H1 (cell line): ENCODE results near the gene ZNF488. TPM values are rescaled to one million over a fixed set of nuclear protein-coding genes. Genes with fewer than 3 reads are reported as not detected.

Experiments used
- CTCF ChIA-PET: fragments of 300-600 bp; sonication (Branson Sonifier 250); formaldehyde crosslinking; loops from one replicate; lab custom pipeline; 2021; ENCODE audit not compliant: partially characterized antibody; lab: Charles Lee
- POLR2A ChIA-PET: fragments of 300-600 bp; sonication (Branson Sonifier 250); formaldehyde crosslinking; loops from one replicate; lab custom pipeline; 2021; ENCODE audit warnings: inconsistent platforms; ENCODE audit not compliant: partially characterized antibody; lab: Charles Lee
- DNase-seq, 2 experiments: peaks; one replicate each; pipeline versions ENCODE4 v3.0.0 to v3.0.0-alpha.2; 2010 to 2022; ENCODE audit warnings: low spot score in 2 of 2, low read depth in 1 of 2, mixed read lengths in 1 of 2
- FAIRE-seq: peaks from 2 replicates; lab custom pipeline; 2011; peaks lifted over from hg19 to GRCh38; lab: Jason Lieb, UNC
- H2AFZ ChIP-seq: 2 replicates; pipeline ENCODE4 v1.8.1; 2012; ENCODE audit warnings: low read length, inconsistent platforms
- H2AK5ac ChIP-seq: 2 replicates; pipeline ENCODE4 v1.6.1; 2013; ENCODE audit warnings: low read depth, low read length
- H2BK120ac ChIP-seq: replicated peaks from 2 replicates; pipeline ENCODE3; 2013; ENCODE audit warnings: low read depth, low read length, inconsistent platforms
- H2BK12ac ChIP-seq: 2 replicates; pipeline ENCODE4 v1.6.1; 2013; ENCODE audit warnings: low read depth, low read length
- H2BK15ac ChIP-seq: 2 replicates; pipeline ENCODE4 v1.6.1; 2013; ENCODE audit warnings: low read length
- H2BK20ac ChIP-seq: 2 replicates; pipeline ENCODE4 v1.6.1; 2013; ENCODE audit warnings: low read length
- H2BK5ac ChIP-seq: 2 replicates; pipeline ENCODE4 v1.6.1; 2013; ENCODE audit warnings: low read depth, low read length
- H3K14ac ChIP-seq: 2 replicates; pipeline ENCODE4 v1.6.1; 2013; ENCODE audit warnings: inconsistent platforms; ENCODE audit not compliant: insufficient read length
- H3K18ac ChIP-seq: 2 replicates; pipeline ENCODE4 v1.6.1; 2013; ENCODE audit warnings: low read length; ENCODE audit errors: extremely low read depth
- H3K23ac ChIP-seq: 2 replicates; pipeline ENCODE4 v1.6.1; 2013; ENCODE audit warnings: inconsistent platforms; ENCODE audit not compliant: insufficient read length
- H3K23me2 ChIP-seq: 2 replicates; pipeline ENCODE4 v1.6.1; 2013; ENCODE audit warnings: low read depth, low read length
- H3K27ac ChIP-seq: 2 replicates; pipeline ENCODE4 v1.6.1; 2011; ENCODE audit warnings: low read depth, low read length, inconsistent platforms
- H3K27me3 ChIP-seq, 4 experiments: replicated peaks in 1 of 4; 1 replicate in 1 of 4; 2 replicates in 3 of 4; pipeline versions ENCODE4 v1.6.1 to v1.8.1; 2011 to 2013; ENCODE audit warnings: low read length in 3 of 4, mild to moderate bottlenecking in 3 of 4, inconsistent platforms in 2 of 4, mixed read lengths in 2 of 4, moderate library complexity in 1 of 4; ENCODE audit not compliant: control insufficient read depth in 3 of 4, insufficient read depth in 3 of 4; ENCODE audit errors: extremely low read depth in 1 of 4
- H3K36me3 ChIP-seq, 4 experiments: 2 replicates each; pipeline versions ENCODE4 v1.6.1 to v1.8.1; 2011 to 2013; ENCODE audit warnings: mild to moderate bottlenecking in 4 of 4, low read length in 3 of 4, moderate library complexity in 2 of 4, control low read depth in 1 of 4, inconsistent platforms in 1 of 4; ENCODE audit not compliant: insufficient read depth in 4 of 4, control insufficient read depth in 2 of 4
- H3K4ac ChIP-seq: replicated peaks from 2 replicates; pipeline ENCODE3; 2013; ENCODE audit warnings: low read length, low read depth, mixed read lengths, inconsistent platforms; ENCODE audit not compliant: insufficient read length
- H3K4me1 ChIP-seq, 4 experiments: replicated peaks in 1 of 4; 1 replicate in 1 of 4; 2 replicates in 3 of 4; pipeline versions ENCODE4 v1.6.1 to v1.8.1; 2011 to 2013; ENCODE audit warnings: low read length in 3 of 4, inconsistent platforms in 2 of 4, mixed read lengths in 1 of 4; ENCODE audit not compliant: insufficient read depth in 4 of 4, control insufficient read depth in 3 of 4
- H3K4me2 ChIP-seq, 2 experiments: 2 replicates each; pipeline versions ENCODE4 v1.6.1 to v1.8.1; 2011 to 2013; ENCODE audit warnings: low read depth in 2 of 2, low read length in 2 of 2, control low read depth in 1 of 2, inconsistent platforms in 1 of 2, mild to moderate bottlenecking in 1 of 2; ENCODE audit not compliant: insufficient read depth in 1 of 2
- H3K4me3 ChIP-seq, 4 experiments: fragments of 200-600, 300-600 bp in 1 of 4; sonication (generic), shearing (Covaris generic), sonication (Bioruptor Twin) in 1 of 4; 2 replicates each; pipeline versions ENCODE4 v1.5.1 to v1.8.1; 2011 to 2016; ENCODE audit warnings: low read length in 4 of 4, low read depth in 3 of 4, control low read depth in 2 of 4, inconsistent platforms in 2 of 4, mild to moderate bottlenecking in 2 of 4, mixed read lengths in 1 of 4, moderate library complexity in 1 of 4; ENCODE audit not compliant: insufficient read depth in 2 of 4; ENCODE audit errors: extremely low read depth in 1 of 4
- H3K56ac ChIP-seq: replicated peaks from 2 replicates; pipeline ENCODE3; 2013; ENCODE audit warnings: low read depth, mild to moderate bottlenecking, mixed read lengths, low read length, inconsistent platforms; ENCODE audit not compliant: insufficient read length
- H3K79me1 ChIP-seq: 2 replicates; pipeline ENCODE4 v1.6.1; 2013; ENCODE audit warnings: low read depth, low read length, control low read depth
- H3K79me2 ChIP-seq, 2 experiments: 2 replicates each; pipeline versions ENCODE4 v1.6.1 to v1.8.1; 2012 to 2013; ENCODE audit warnings: low read length in 2 of 2, mild to moderate bottlenecking in 2 of 2, inconsistent platforms in 1 of 2; ENCODE audit not compliant: insufficient read depth in 2 of 2, control insufficient read depth in 1 of 2
- H3K9ac ChIP-seq, 4 experiments: replicated peaks in 1 of 4; 1 replicate in 1 of 4; 2 replicates in 3 of 4; pipeline versions ENCODE4 v1.6.1 to v1.8.1; 2011 to 2013; ENCODE audit warnings: low read depth in 3 of 4, low read length in 3 of 4, control low read depth in 2 of 4, mild to moderate bottlenecking in 2 of 4, moderate library complexity in 2 of 4, inconsistent platforms in 1 of 4; ENCODE audit errors: extremely low read depth in 1 of 4
- H3K9me3 ChIP-seq, 2 experiments: 2 replicates each; pipeline versions ENCODE4 v1.6.1 to v1.8.1; 2012 to 2013; ENCODE audit warnings: mild to moderate bottlenecking in 2 of 2, moderate library complexity in 2 of 2, control low read depth in 1 of 2, inconsistent platforms in 1 of 2, low read depth in 1 of 2, low read length in 1 of 2, mixed read lengths in 1 of 2; ENCODE audit not compliant: insufficient read depth in 2 of 2
- H4K20me1 ChIP-seq, 2 experiments: replicated peaks in 1 of 2; 2 replicates each; pipeline versions ENCODE3 to v1.8.1; 2011 to 2013; ENCODE audit warnings: inconsistent platforms in 2 of 2, low read length in 2 of 2, mild to moderate bottlenecking in 1 of 2; ENCODE audit not compliant: insufficient read depth in 2 of 2, control insufficient read depth in 1 of 2
- H4K5ac ChIP-seq: 2 replicates; pipeline ENCODE4 v1.6.1; 2013; ENCODE audit warnings: low read length, low read depth, mixed read lengths, inconsistent platforms; ENCODE audit not compliant: insufficient read length
- H4K8ac ChIP-seq: 2 replicates; pipeline ENCODE4 v1.8.0; 2013; ENCODE audit warnings: mild to moderate bottlenecking, moderate library complexity, low read length, inconsistent platforms; ENCODE audit not compliant: insufficient read depth; ENCODE audit errors: extremely low read depth
- H4K91ac ChIP-seq: replicated peaks from 2 replicates; pipeline ENCODE3; 2013; ENCODE audit warnings: low read length, mixed read lengths, inconsistent platforms; ENCODE audit not compliant: insufficient read length
- CBX8 ChIP-seq: fragments of 300-800, 300-1000 bp; sonication (generic); IDR thresholded peaks from 2 replicates; pipeline ENCODE4 v1.7.1; 2016; ENCODE audit warnings: low read depth, low read length, borderline replicate concordance
- CHD1 ChIP-seq: IDR thresholded peaks from 2 replicates; pipeline ENCODE4 v1.6.1; 2012; ENCODE audit warnings: low read depth, low read length, improper control_type of control experiment
- EP300 ChIP-seq, 2 experiments: IDR thresholded peaks; 1 replicate in 1 of 2; 2 replicates in 1 of 2; pipeline ENCODE4 v1.6.1; 2011 to 2012; ENCODE audit warnings: low read depth in 2 of 2, low read length in 2 of 2, mild to moderate bottlenecking in 2 of 2, borderline replicate concordance in 1 of 2, inconsistent platforms in 1 of 2, moderate library complexity in 1 of 2
- GTF2F1 ChIP-seq: IDR thresholded peaks from 2 replicates; pipeline ENCODE4 v1.6.1; 2012; ENCODE audit warnings: low read depth, low read length, improper control_type of control experiment, borderline replicate concordance
- HDAC2 ChIP-seq, 2 experiments: fragments of 300-600 bp in 1 of 2; sonication (generic) in 1 of 2; IDR thresholded peaks; 2 replicates each; pipeline ENCODE4 v1.6.1; 2011 to 2012; ENCODE audit warnings: low read depth in 2 of 2, low read length in 2 of 2, mild to moderate bottlenecking in 2 of 2, moderate library complexity in 2 of 2, borderline replicate concordance in 1 of 2, inconsistent platforms in 1 of 2
- MAFK ChIP-seq: IDR thresholded peaks from 2 replicates; pipeline ENCODE4 v1.6.1; 2012; ENCODE audit warnings: low read depth, mild to moderate bottlenecking, improper control_type of control experiment, low read length
- NRF1 ChIP-seq: IDR thresholded peaks from 2 replicates; pipeline ENCODE4 v1.6.1; 2011; ENCODE audit warnings: mild to moderate bottlenecking, low read depth, low read length, improper control_type of control experiment
- RFX5 ChIP-seq: IDR thresholded peaks from 2 replicates; pipeline ENCODE4 v1.6.1; 2011; ENCODE audit warnings: low read depth, low read length, improper control_type of control experiment, borderline replicate concordance
- RNF2 ChIP-seq: fragments of 200-900, 300-1000 bp; sonication (generic); IDR thresholded peaks from 2 replicates; pipeline ENCODE4 v1.7.1; 2016; ENCODE audit warnings: borderline replicate concordance, low read depth, mild to moderate bottlenecking, antibody characterized with exemption, low read length; ENCODE audit not compliant: poor library complexity, severe bottlenecking; ENCODE audit errors: missing control alignments
- SIX5 ChIP-seq: IDR thresholded peaks from 2 replicates; pipeline ENCODE4 v1.6.1; 2011; ENCODE audit warnings: mild to moderate bottlenecking, low read depth, low read length
- SP2 ChIP-seq: IDR thresholded peaks from 2 replicates; pipeline ENCODE4 v1.6.1; 2012; ENCODE audit warnings: mild to moderate bottlenecking, low read length, inconsistent platforms
- TBP ChIP-seq: IDR thresholded peaks from 2 replicates; pipeline ENCODE4 v1.6.1; 2011; ENCODE audit warnings: low read depth, low read length, improper control_type of control experiment
- WGBS, 2 experiments: shearing (Covaris generic) in 1 of 2; methylation state at CpG; one replicate each; pipeline versions ENCODE4 v1.1.6 to v1.1.7; 2013 to 2015; ENCODE audit warnings: low lambda C conversion rate in 2 of 2, mixed read lengths in 2 of 2, inconsistent platforms in 1 of 2, low coverage in 1 of 2, missing lambda C conversion rate in 1 of 2; ENCODE audit not compliant: insufficient replicate concordance in 2 of 2, insufficient coverage in 1 of 2, insufficient read length in 1 of 2; ENCODE audit errors: extremely low coverage in 1 of 2, missing lambda C conversion rate in 1 of 2; 5-methylcytosine and 5-hydroxymethylcytosine counted together
- polyA plus RNA-seq, 7 experiments: library from polyadenylated mRNA; depleted of rRNA in 3 of 7; stranded (reverse) in 5 of 7; unstranded in 2 of 7; fragments of >200 nt in 5 of 7; fragments of 200-250 nt in 2 of 7; gene quantifications; 1 replicate in 5 of 7; 2 replicates in 1 of 7; 4 replicates in 1 of 7; pipeline versions ENCODE4 v1.2.1 to v1.2.3, GENCODE V29; 2011 to 2013; ENCODE audit warnings: missing spikeins in 2 of 7, mixed read lengths in 2 of 7
- total RNA-seq: library from RNA; stranded (reverse); fragmentation: NEBNext Ultra II Directional; extraction: Animal tissue kit (Norgen Biotek cat#: 25700); gene quantifications from 2 replicates; pipeline ENCODE4 v1.2.1, GENCODE V29; 2021

The ZNF488 gene
- total and polyA plus RNA-seq, 2 of the 8 experiments (the other 6 are each of a cell fraction or from before 2014, with no cell fraction given), result 7.9 to 11.4 TPM

GRCh38 chr10:47364366-47364765 lies 19.7 kb downstream of the ZNF488 start:
- Histone ChIP-seq H3K4ac (no peak overlapping the region), H3K9me3 (no peaks in the 10 kb centered on the region), H3K23me2 (no peaks in the 10 kb centered on the region), H2BK5ac (no peak overlapping the region), H2BK12ac (no peak overlapping the region), H4K8ac (no peak overlapping the region), H3K56ac (no peak overlapping the region), H4K91ac (no peak overlapping the region), H3K14ac (no peak overlapping the region), H2BK20ac (no peak overlapping the region), H3K36me3 (no peaks in the 10 kb centered on the region), H3K18ac (no peak overlapping the region), H2AFZ (no peak overlapping the region), H3K79me1 (no peaks in the 10 kb centered on the region), H3K27ac (no peak overlapping the region), H2BK120ac (no peak overlapping the region), H3K9ac (no peak overlapping the region), H3K79me2 (no peaks in the 10 kb centered on the region), H3K4me2 (0 out of 4 replicates have a peak overlapping the region, but pooled peaks of 1 of the 2 experiments have one; percentile 16), H3K4me3 (no peak overlapping the region), H3K23ac (no peak overlapping the region), H2BK15ac (no peak overlapping the region), H2AK5ac (no peak overlapping the region), H3K27me3 (no peaks in the 10 kb centered on the region), H4K5ac (no peak overlapping the region), H4K20me1 (no peaks in the 10 kb centered on the region), H3K4me1 (peaks cover 2 to 7% (median 3%) of the 10 kb centered on the region in 4 experiments; a peak in 3 of 7 replicates)
- 73% methylated on average over 4 of the region's 4 CpGs; no CpG with 5 or more reads in 1 of the 2 experiments for WGBS, 2 experiments
- DNase-seq, result no peak
- ChIA-PET POLR2A (interaction anchor here (1.2 to 1.8 kb wide), 2 partner anchors 13 to 20 kb away, joined by 3 to 4 read pairs; partner anchors contain the start of gene ZNF488), CTCF (interaction anchor here (1.1 to 8.9 kb wide), 7 partner anchors 11 to 316 kb away, joined by 4 to 132 read pairs (median 5); partner anchors contain the start of gene RBP3)
- TF ChIP-seq TBP, result no peak
- no peak for TF ChIP-seq MAFK
- no peak for TF ChIP-seq RFX5
- no peak for TF ChIP-seq RNF2
- TF ChIP-seq GTF2F1, result no peak
- TF ChIP-seq EP300 (IDR thresholded peaks at IDR 0.05; ENCODE audit: borderline replicate concordance in 1 of 2, low read depth in 2 of 2, low read length in 2 of 2), result no peak
- TF ChIP-seq SIX5, result no peak
- no peak for TF ChIP-seq SP2
- TF ChIP-seq HDAC2 (IDR thresholded peaks at IDR 0.05; ENCODE audit: borderline replicate concordance in 1 of 2, low read depth in 2 of 2, low read length in 2 of 2), result no peak
- no peak for TF ChIP-seq CBX8
- TF ChIP-seq NRF1, result no peak
- no peak for TF ChIP-seq CHD1
- FAIRE-seq, result no peak
